Prostate gland (tissue), 2 donors: ENCODE data around the gene TTC38. TPM values are rescaled to one million over a fixed set of nuclear protein-coding genes. Genes with fewer than 3 reads are reported as not detected.

Experiments used
- DNase-seq: peaks from one replicate; pipeline ENCODE4 v3.0.0-alpha.2; 2019; ENCODE audit warnings: low spot score
- H3K27ac ChIP-seq, 2 donors: fragments of 200-600 bp; sonication (generic); 2 replicates each; pipeline ENCODE4 v1.5.1; 2017 to 2019
- H3K27me3 ChIP-seq: fragments of 200-600 bp; sonication (generic); replicated peaks from 2 replicates; pipeline ENCODE4 v1.5.1; 2019; ENCODE audit not compliant: insufficient read depth
- H3K36me3 ChIP-seq, 2 donors: fragments of 200-600 bp; sonication (generic); 1 replicate in 1 of 2; 2 replicates in 1 of 2; pipeline versions ENCODE4 v1.5.1 to v1.8.1; 2017 to 2019
- H3K4me1 ChIP-seq: fragments of 200-600 bp; sonication (generic); replicated peaks from 2 replicates; pipeline ENCODE4 v1.5.1; 2019
- H3K4me3 ChIP-seq, 2 donors: fragments of 200-600 bp; sonication (generic); 2 replicates each; pipeline ENCODE4 v1.5.1; 2017 to 2019
- H3K9me3 ChIP-seq: fragments of 200-600 bp; sonication (generic); 2 replicates; pipeline ENCODE4 v1.5.1; 2017
- POLR2A ChIP-seq: fragments of 450-650 bp; IDR thresholded peaks from one replicate; pipeline ENCODE4 v1.6.1; 2016; ENCODE audit warnings: antibody characterized with exemption, mild to moderate bottlenecking
- POLR2AphosphoS5 ChIP-seq: sonication (generic); formaldehyde crosslinking; IDR thresholded peaks from one replicate; pipeline ENCODE4 v1.6.1; 2017; ENCODE audit warnings: antibody characterized with exemption
- WGBS: methylation state at CpG from one replicate; pipeline ENCODE4 v1.1.5; 2018; 5-methylcytosine and 5-hydroxymethylcytosine counted together
- intact Hi-C: fragments of 100-400 bp; cut with DNase I; formaldehyde crosslinking; loops from one replicate; pipeline ENCODE4 v1.14.2; 2022
- total RNA-seq, 2 donors: library from RNA; depleted of rRNA; stranded (reverse); fragments of >200 nt; gene quantifications; one replicate each; pipeline ENCODE4 v1.1.0, GENCODE V29; 2016
- TF ChIP-seq, protein P1 (sequence below), 4 experiments: fragments of 200-600 bp in 2 of 4; fragments of 450-650 bp in 2 of 4; sonication (generic) in 2 of 4; IDR thresholded peaks; 1 replicate in 3 of 4; 2 replicates in 1 of 4; pipeline ENCODE4 v1.5.1; 2016 to 2019; ENCODE audit warnings: antibody characterized with exemption in 4 of 4, mild to moderate bottlenecking in 2 of 4, moderate library complexity in 2 of 4

TTC38 gene
- total RNA-seq, 2 donors from 2014 or later, result 47.6 to 115 TPM

- Histone ChIP-seq H3K27me3 (no peaks in the 10 kb centered on the region), H3K9me3 (no peaks in the 10 kb centered on the region), H3K27ac (no peak overlapping the region), H3K4me3 (no peak overlapping the region), H3K4me1 (no peaks in the 10 kb centered on the region), H3K36me3 (peaks cover 0 to 8% of the 10 kb centered on the region in 2 donors)
- intact Hi-C loops, result no loop called here
- 90% methylated on average over 11 of the region's 11 CpGs for WGBS
- no peak for TF ChIP-seq POLR2A
- no peak for TF ChIP-seq POLR2AphosphoS5
- TF ChIP-seq, protein P1, sequence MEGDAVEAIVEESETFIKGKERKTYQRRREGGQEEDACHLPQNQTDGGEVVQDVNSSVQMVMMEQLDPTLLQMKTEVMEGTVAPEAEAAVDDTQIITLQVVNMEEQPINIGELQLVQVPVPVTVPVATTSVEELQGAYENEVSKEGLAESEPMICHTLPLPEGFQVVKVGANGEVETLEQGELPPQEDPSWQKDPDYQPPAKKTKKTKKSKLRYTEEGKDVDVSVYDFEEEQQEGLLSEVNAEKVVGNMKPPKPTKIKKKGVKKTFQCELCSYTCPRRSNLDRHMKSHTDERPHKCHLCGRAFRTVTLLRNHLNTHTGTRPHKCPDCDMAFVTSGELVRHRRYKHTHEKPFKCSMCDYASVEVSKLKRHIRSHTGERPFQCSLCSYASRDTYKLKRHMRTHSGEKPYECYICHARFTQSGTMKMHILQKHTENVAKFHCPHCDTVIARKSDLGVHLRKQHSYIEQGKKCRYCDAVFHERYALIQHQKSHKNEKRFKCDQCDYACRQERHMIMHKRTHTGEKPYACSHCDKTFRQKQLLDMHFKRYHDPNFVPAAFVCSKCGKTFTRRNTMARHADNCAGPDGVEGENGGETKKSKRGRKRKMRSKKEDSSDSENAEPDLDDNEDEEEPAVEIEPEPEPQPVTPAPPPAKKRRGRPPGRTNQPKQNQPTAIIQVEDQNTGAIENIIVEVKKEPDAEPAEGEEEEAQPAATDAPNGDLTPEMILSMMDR (IDR thresholded peaks at IDR 0.05), result no peak
- no peak for DNase-seq
These were observed 25.9 kb downstream of the TTC38 start for GRCh38 chr22:46293577-46294260.

DNA sequence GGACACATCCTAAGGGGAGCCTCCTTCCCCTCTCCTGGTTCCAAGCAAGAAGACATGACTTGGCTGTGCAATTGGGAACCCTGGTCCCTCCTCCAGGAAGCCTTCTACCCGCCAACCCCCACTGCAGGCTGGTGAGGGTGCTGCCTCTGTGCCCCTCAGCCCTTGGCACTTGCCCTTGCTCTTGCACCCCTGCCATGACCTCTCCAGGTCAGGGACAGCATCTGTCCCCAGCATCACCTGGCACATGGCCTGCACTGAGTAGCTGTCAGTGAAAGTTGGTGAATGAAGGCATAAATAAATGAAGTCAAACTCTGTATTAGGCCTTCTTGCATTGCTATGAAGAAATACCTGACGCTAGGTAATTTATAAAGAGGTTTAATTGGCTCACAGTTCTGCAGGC lies 27.0 kb downstream of the TTC38 start:
- no peak overlapping the region for H3K4me3 ChIP-seq
- DNase-seq, result no peak
- H3K4me1 ChIP-seq, result no peaks in the 10 kb centered on the region
- WGBS, result 89% methylated on average over 2 of the region's 2 CpGs
- H3K36me3 ChIP-seq, result peaks cover 0 to 8% of the 10 kb centered on the region in 2 donors
- TF ChIP-seq, protein P1 (IDR thresholded peaks at IDR 0.05), result no peak
- TF ChIP-seq POLR2AphosphoS5 (no peak), POLR2A (no peak)
- no peaks in the 10 kb centered on the region for H3K9me3 ChIP-seq
- no peak overlapping the region for H3K27ac ChIP-seq
- intact Hi-C loops, result loop anchor here (5.0 kb wide), 1 partner anchor 172 kb away; no protein-coding TSS in a partner anchor
- H3K27me3 ChIP-seq, result no peaks in the 10 kb centered on the region

DNA sequence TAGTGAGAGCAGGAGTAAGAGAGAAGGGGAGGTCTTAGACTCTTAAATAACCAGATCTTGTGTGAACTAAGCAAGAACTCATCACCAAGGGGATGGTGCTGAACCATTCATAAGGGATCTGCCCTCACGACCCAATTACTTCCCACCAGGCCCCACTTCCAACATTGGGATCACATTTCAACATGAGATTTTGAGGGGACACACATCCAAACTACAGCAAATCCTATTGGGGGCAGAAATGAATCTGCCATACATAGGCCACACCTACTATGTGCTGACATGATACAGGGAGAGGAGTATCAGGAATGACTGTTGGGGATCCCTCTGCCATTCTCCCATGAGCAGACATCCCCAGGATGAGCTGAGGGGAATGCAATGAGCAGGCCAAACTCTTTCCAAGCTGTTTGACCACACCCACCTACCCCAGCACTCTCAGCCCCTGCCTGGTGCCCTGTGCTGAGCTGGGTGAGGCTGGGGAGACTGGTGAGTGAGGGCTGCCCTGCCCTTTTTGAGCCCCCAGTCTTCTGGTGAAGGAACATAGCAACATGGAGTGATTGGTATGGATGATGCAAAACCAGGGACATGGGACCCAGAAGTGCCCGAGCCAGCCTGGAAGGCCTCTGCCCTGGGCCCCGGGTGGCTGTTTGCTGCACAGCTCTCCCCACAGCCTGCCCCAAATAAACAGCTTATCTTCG lies 27.6 kb downstream of the TTC38 start:
- H3K9me3 ChIP-seq, result no peaks in the 10 kb centered on the region
- H3K27me3 ChIP-seq, result no peaks in the 10 kb centered on the region
- intact Hi-C loops, result loop anchor here (5.0 kb wide), 1 partner anchor 173 kb away; no protein-coding TSS in a partner anchor
- H3K27ac ChIP-seq, result peak overlapping the region; percentile 85 to 92
- TF ChIP-seq POLR2AphosphoS5 (no peak), POLR2A (no peak)
- TF ChIP-seq, protein P1 (IDR thresholded peaks at IDR 0.05), result no peak
- H3K4me1 ChIP-seq, result no peaks in the 10 kb centered on the region
- WGBS, result 54% methylated on average over 4 of the region's 4 CpGs
- no peak for DNase-seq
- no peak overlapping the region for H3K4me3 ChIP-seq
- H3K36me3 ChIP-seq, result peaks cover 0 to 8% of the 10 kb centered on the region in 2 donors

DNA sequence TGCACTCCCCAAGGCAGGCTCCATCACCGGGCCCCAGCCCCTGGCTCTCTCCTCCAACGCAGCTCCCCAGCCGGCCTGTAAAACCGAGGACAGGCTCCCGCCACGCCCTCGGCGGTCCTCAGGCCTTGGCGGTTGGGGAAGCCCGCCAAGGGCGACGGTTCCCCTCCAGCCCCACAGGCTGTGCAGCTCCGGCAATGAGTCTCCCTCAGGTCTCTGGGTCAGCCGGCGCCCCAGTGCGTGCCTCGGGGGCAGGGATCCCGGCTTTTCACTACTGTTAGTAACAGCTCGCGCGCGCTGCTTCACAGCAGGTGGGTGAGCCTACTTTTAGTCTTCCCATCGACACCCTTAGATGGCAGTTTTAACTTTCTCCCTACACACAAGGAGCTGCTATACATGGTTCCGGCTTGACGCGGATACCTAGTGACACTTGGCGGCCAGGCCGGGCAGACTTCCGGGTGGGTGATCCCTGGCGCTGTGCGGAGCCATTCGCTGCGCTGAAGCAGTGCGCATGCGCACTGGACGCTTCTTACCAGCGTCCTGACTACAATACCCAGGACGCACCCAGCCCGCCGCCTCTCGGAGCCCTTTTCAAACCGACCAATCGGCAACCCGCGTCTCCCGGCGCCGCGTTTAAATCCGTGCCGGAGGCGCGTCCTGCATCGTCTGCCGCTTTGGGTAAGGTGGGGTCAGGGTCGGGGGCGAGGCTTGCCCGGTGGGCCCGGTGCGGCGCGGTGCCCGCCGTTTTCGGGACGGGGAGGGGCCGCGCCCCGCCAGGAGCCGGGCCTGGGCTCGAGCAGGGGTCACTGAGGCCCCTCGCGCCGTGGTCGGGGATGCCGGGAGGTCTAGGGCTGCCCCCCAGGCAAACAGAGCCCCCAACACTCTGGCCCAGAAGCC lies 28.7 kb downstream of the TTC38 start, which contains the start of gene GTSE1:
GTSE1 (plus strand) TSS at position 614 of the 894 bp plus-strand sequence. CDS start 531 bp downstream, outside the sequence.
- peak; percentile 97 for DNase-seq
- Histone ChIP-seq H3K27me3 (no peaks in the 10 kb centered on the region), H3K4me3 (peak within 1 kb of the TSS; percentile 33 to 35), H3K4me1 (no peaks in the 10 kb centered on the region), H3K36me3 (peaks cover 0 to 8% of the 10 kb centered on the region in 2 donors), H3K27ac (peak within 1 kb of the TSS; percentile 85 to 92), H3K9me3 (no peaks in the 10 kb centered on the region)
- WGBS, result under 1% methylated on average over 74 of the region's 76 CpGs
- intact Hi-C loops, result loop anchor here (5.0 kb wide), 1 partner anchor 174 kb away; no protein-coding TSS in a partner anchor
- TF ChIP-seq, protein P1 (IDR thresholded peaks at IDR 0.05), result peak in 3 of 4 experiments; percentile 14 to 49 (median 43)
- peak; percentile 56 for TF ChIP-seq POLR2A
- TF ChIP-seq POLR2AphosphoS5, result peak; percentile 96
